ENCODE data around the gene STXBP6.
A peak's percentile ranks its signal among the peaks of the same experiment; 100 is the strongest.

The STXBP6 gene

DNA sequence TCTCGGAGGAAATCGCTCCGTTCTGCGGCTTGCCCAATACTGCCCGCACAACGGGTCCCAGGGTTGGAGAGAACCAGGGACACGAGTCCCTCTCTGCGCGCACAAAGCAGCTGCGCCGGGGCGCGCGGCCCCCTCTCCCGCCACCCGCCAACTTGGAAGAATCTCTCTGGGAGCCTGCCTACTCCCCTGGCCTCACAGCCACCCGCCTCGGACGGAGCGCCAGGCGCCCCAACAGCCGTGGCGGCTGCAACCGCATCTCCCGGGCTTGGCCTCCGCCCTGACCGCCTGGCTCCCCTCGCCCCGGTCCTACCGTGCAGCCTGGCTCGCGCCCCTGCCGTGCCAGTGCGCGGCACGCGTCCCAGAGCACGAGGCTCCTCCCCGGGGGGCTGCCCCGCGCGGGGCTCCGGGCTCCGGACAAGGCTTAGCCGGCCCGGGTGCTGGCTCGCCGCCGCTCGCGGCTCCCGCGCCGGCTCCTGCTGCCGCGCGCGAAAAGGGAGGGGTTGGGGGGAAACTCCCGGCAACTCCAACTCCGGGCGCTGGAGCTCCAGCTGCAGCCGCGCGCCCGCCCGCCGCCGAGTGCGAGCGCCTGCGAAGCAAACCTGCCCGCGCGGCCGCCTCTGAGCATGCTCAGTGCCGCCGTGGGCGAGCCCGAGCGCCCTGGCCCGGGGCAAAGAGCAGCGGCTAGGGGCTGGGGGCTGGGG lies at the start of gene STXBP6:
STXBP6 (minus strand) TSS at position 580 of the 701 bp plus-strand sequence. CDS start 75,329 bp downstream, outside the sequence.
- DNase-seq = peak; percentile 46

DNA sequence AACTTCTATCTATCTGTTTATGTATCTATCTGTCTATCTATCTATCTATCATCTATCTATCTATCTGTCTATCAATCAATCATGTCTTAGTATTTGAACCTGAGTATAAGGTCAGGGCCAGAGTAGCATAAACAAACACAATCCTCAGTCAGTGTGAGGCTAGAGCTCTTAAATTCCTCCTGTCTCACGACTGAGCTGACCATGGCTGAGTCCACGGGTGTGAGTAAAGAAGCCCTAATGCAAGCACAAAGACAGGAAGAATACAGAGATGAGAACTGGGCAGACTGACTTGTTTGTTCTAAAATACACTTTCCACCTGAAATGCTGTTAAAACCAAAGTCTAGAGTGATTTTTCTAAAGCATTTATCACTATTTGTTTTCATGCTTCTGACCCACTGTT lies 47.2 kb upstream of the STXBP6 start:
- no peak for DNase-seq

DNA sequence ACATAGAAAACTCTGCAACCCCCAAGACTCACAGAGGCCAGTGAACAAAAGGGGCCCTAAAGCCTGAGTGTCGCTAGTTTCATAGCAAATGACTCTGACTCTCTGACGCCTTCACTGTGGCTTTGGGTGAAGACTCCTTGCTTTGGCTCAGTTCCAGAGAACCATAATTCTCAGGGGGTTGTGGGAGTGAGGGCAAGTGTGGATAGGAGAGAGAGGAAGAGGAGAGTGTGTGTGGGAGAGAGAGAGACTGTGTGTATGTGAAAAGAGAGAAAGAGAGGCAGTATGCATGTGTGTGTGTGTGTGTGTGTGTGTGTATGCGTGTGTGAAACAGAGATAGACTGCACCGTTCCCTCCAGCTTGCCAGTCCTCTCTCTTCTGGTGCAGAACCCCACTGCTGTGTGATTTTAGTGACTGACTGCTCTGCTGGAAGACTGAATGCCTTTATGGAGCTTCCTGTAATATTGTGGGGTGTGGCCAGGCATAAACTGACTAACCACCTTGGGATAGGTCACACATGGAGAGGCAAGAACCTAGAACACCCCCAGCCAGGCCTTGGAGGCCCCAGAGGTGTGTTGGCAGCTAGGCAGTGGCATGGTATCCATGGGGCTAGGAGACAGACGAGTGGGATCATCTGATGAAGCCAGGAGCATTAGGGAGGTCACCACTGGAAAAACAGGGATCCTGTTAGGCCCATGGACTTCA lies 45.9 kb upstream of the STXBP6 start:
- no peak for DNase-seq

DNA sequence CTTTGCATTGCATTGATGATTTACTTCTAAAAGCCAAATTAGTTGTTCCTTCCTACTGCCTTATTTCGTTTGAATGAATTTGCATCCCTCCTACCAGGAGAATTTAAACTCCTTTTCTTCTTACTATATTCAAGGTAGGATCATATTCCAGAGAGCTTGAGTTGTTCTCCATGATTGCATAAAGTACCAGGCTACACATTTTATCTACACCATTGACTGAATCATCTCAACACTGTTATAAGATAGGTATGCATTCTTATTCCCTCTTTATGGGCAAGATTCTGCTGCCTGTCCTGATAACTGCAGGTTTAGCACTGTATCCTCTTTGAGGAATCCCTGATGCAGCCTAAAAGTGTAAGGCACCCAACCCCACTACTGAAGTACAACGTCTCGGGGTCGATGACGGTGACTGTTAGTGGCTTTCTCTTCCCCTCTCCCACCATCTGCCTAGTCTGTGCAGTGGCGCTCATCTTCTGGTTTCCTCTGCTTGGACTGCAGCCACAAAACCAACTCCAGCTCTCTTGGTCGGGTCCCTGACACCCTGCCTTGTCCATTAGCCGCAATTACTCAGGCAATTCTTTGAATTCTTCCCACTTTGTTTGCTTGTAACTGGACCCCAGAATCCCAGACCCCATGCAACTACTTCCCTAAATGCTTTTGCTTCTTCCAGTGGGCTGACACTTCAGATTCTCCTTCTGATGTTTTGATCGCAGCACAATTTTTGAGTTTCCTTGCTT lies 44.4 kb upstream of the STXBP6 start:
- no peak for DNase-seq

DNA sequence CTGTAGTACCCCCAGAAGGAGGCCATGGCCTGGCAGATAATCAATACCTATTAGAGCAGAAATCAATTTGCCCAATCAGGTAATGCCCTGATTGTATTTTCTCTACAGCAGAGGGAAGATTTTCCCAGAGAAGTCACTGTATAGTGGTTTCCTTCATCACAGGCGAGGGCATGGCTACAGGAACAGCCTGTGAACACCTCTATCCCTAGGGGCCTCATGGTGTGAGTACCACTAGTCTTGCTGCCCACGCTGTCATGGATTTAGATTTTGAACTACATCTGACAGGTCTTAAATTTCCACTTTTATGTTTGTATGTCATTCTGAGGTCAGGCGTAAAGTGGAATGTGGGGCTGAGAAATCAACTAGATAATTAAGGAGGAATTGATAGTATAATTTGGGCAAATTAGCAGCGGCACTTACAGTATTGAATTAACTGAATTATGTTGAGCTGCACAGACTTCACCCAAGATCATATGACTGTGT lies 42.4 kb upstream of the STXBP6 start:
- no peak for DNase-seq

DNA sequence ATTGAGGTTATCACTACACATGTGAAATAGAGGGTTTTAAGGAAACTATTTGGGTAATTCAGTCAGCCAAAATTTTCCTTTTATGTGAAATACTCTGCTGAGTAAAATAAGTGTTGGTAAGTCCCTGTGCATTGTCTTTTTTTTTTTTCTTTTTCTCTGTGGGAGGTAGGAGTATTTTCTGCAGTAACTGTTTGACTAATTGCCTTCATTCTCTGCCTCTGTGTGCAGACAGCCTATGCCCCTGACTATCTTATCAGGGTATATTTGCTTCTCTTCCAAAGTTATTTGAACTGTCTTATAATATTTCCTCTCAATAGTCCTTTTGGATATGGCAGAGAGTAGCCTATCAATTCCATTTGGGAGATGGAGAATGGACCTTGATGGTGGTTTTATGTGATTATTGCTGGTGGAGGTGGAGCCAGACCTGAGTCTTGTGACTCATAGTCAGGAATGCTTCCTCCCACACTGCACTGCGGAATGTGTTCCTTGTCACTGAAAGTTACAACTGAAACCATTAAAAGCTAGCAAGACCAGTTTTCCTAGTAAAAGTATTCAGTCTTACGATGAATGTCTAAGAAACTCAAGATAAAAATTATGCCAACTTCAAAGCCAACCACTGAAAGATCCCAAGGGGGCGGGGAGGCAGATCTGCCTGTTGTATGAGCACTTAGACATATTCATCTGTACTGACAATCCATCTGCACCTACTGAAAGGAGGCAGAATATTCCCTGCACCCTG lies 40.9 kb upstream of the STXBP6 start:
- no peak for DNase-seq

DNA sequence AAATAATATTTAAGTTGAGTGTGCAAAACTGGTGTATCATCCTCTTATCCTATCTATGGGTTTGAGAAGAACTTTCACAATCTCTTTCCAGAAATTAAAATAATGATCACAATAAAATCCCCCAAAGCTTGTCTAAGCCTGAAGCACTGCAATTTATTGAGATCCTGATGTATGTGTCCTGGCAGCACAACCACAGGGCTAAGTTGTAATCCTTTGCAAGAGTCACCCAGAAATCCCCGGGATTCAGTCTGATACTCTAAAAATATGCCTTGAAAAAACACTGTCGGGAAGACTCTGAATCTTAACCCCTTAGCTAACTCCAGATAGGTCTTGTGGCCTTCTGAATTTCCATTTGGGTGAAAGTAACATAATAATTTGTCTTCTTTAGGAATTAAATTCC lies 40.3 kb upstream of the STXBP6 start:
- DNase-seq = no peak

DNA sequence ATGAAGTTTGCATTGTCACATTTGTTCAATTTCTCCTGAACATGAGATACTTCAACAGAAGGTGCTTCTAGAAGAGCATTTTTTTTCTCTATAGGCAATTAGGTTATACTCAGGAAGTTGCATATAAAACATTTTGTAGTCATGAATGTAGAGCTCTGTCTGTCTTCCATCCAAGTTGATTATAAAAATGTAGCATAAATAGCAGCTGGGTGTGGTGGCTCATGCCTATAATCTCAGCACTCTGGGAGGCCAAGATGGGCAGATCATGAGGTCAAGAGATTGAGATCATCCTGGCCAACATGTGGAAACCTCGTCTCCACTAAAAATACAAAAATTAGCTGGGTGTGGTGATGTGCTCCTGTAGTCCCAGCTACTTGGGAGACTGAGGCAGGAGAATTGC lies 39.5 kb upstream of the STXBP6 start:
- DNase-seq = no peak

DNA sequence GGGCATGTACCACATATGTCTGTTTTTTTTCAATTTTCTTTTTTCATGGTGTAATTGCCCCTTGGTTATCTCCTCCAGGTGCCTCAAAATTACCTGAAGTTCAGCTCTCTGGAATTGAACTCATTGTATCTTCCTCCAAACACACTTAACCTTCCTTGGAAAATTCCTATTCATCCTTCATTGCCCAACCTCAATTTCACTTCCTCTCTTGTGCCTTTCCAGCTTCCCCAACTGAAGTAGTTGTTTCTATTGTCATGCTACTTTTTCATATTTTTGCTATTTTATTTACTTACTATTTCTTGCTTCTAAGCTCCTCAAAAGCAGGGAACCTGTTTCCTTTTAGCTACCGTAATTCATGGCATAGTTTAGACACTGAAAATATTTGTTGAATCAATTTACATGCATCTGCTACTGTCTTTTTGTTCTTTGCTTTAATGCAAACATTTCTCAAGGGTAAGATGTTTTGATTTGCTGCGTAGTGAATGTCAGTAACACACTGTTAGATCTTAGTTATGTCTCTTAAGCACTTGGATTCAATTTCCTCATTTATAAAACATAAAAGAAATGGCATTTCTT lies 37.0 kb upstream of the STXBP6 start:
- DNase-seq = no peak

DNA sequence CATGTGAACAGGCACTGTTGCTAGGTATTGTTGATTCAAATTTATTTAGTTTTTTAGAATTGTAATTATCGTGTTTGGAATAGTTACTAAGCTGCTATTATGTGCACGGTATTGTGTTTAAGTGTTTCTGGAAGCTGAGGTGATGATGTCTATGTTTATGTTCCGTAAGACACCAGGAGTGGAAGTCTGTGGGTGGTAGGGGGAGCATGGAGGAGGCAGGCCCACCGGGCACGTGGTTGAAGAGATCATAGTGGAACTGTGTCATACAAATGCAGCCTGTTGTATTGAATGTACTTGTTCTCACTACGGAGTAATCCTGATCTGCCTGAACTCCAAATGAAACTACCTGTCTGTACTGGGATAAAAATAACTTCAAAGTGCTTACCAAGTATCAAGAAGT lies 36.1 kb upstream of the STXBP6 start:
- DNase-seq = no peak

DNA sequence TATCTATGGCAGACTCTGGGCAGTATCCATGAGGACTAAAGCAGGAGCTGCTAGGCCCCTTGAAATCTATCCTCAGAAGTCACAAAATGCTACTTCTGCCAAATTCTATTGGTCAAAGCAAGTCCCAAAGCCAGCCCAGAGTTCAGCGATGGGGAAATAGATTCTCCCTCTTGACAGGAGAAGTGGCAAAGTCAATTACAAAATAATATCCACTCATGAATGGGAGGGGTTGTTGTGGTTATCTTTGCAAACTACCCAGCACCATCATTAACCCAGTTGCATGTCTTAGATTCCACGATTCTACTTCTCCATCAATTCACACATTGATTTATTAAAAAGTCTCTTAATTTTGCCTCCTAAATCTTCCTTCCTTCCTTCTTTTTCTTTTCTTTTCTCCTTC lies 30.7 kb upstream of the STXBP6 start:
- no peak for DNase-seq

DNA sequence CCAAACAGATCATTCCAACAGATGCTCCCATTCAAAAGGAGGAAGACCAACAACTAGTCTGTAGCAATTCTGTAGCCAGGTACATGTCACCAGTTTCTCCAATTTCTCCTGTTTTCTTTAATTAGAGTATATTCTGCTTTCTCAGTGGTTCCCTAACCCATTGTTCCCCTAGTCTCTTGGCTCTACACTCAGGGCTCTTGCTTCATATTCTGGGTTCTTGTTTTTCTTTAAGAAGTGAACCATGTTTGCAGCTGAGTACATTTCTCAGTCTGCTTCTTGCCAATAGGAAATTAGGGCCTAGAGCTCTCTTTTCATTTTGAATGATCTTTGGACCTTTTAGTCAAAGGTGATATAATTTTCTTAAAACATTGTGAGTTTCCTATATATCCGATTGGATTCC lies 29.4 kb upstream of the STXBP6 start:
- DNase-seq = no peak

DNA sequence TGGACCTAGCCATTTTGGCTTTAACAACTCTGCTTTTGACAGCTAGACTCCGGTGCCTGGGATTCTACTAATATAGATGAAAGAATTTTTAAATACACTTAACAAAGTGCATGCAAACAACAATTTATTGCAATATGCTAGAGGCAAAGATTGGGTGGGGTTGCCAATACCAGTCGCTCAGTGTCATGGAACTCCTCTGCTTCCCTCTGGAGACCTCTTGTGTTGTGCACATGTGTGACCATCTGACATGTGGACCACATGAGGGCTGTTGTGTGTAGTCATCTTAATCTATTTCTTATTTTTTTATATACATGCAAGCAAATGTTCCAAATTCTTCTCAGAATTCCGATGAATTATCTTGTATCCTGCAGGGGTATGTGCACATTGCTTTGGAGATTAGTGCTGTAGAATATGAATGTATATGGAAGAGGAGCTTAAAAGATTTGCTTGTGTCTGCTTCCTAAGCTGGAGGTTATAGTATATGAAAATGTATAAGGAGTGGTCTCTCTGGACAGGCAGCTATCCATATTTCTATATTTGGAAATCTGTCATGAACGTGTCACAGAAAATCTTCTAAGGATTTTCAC lies 24.2 kb upstream of the STXBP6 start:
- DNase-seq = no peak

DNA sequence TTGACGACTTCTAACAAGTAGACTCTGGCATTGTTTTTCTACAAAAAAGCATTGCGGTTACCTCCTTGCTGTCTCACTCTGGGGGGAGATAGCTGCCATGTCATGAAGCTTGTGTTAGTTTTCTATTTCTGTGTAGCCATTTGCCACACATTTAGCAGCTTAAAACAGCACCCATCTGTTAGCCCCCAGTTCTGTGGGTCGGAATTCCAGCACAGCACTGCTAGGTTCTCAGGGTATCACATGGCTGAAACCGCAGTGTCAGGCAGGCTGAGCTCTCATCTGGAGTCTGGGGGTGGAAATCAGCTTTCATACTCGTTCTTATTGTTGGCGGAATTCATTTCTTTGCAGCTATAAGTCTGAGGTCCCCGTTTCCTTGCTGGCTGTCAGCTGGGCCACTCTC lies 19.9 kb upstream of the STXBP6 start:
- no peak for DNase-seq

DNA sequence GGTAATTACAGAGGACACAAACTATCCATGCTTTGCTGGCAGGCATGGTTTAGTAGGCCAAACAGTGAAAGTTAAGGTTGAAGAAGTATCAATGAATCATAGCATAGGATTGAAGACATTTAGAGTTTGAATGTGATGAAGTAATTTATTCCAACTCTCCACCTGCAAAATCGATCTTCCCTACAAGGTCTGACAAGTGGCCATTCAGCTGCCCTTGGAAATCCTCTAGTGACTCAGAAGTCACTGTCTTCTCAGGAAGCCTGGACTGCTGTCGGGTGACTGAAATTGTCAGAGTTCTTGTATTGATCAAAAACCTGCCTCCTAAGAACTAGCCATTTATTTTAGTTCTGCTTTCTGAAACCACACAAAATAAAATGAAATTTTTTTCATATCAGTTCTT lies 17.7 kb upstream of the STXBP6 start:
- DNase-seq = no peak

DNA sequence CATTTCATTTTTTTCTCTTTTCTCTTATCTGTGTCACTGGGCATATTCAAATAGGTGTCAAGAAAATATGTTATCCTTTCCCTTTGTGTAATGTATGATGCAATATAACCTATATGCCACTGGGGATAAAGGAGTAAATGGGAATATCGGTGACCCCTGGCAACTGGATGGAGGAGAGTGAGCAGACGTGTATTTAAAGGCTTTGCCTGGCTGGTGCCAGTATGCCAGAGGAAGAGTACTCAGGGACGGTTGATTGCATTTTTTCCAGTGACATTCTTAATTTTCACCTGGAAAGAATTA lies 12.0 kb upstream of the STXBP6 start:
- DNase-seq = no peak

DNA sequence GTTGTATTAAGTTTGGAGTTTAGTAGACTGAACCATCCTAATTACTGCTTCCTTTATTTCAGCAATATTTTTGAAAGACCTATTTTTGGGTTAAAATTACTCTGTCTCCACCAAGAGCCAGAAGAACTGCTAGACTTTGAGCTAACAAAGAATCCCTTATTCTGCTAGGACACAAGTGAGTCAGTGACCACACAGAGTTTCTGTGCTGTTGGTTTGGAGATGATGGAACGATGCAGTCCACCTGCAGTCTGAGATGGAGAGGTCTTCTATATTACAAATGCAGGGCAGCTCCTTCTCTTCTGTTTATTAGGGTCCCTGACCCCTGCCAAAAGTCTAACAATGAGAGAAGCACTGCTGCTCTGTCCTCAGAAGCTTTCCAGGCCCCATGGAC lies 6.7 kb upstream of the STXBP6 start:
- DNase-seq = no peak

DNA sequence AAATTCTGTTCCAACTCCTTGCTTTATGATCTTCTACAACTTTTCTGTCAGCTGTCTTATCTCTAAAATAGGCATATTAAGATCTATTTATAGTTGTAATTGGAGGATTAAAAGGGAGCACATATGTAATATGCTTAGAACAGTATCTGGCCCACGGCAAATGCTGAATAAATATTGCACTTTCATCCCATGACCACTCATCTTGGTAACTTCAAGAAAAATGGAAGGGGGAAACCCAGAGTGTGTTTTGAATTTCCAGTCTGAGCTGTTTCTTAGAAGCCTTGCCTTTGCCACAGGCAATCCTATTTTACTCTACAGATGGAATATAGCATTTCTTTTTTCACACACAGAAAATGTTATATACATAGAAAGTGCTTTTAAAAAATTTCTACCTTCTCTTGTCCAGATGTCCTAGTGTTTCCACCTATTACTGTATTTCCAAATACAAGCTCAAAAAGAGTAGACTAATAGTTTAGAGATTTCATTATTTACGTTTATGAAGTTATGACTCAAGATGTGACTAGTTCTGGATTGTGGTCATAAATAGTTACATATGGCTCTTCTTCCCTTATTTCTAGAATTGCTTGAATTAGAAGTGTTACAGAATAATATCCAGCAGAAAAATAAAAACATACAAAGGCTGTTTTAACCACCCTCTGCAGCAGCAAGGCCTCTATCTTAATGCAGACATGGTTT lies 6.2 kb upstream of the STXBP6 start:
- no peak for DNase-seq

DNA sequence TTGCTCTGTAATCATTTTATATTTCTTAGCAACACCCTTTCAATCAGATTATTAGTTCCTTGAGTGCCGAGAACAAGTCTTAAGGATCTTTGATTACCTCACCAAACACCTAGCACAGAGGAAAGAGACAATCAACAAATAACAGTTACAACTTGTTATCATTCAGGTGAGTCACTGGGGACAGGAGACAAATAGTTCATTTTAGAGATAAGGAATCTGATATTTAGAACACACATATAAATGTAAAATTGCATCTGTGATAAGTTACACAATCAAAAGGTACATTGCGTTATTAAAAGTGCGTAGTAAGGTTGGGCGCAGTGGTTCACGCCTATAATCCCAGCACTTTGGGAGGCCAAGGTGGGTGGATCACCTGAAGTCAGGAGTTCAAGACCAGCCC lies 5.1 kb upstream of the STXBP6 start:
- no peak for DNase-seq

DNA sequence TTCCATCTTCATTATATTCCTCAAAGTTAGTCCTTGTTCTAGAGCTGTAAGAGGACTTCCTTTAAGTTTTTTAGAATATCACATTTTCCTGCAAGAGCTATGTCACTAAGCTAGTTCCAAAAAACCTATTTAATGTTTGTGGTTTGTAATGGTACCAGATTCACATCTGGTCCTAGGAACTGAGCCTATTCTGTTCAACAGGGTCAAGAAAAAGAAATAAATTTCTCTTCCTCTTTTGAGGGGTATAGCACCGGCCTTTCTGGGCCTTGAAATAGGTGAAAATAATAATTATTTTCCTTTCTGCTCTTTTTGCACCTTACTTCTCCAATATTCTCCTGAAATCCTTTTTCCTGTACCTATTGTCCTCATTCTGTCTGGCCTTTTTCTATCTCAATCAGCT lies 3.6 kb upstream of the STXBP6 start:
- no peak for DNase-seq

DNA sequence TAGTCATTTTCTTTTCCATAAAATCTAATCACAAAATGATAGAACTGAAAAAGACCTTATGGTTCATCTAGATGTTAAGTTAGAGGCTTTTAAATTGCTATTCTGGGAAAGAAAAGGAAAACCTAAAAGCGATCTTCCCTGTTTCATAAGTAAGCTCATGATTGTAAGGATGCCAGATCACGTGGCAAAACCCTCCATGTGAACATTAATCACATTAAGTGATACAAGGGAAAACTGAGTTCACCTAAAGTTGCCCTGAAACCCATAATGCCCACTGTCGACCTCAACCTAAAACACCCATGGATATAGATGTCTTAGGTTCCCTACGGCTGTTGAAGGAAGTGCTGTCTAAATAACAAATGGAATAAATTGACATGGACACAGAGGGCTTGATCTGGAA lies 3.0 kb upstream of the STXBP6 start:
- no peak for DNase-seq

DNA sequence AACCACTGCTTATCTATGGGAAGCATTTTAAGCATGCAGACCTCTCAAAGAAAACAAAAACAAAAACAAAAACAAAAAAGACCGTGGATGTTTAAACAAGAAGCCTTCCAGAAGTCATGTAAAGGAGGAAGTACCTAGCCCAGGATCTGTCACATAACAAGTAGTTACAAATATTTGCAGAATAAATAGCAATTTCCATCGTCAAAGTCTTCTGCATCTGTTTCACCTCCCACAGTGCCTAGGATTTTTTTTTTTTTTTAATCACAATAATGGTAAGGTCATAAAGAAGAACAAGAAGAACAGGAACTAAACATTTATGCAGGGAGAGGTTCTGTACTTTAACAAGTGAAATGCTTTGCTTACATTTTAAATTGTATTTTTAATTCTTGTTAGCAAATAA lies 2.4 kb upstream of the STXBP6 start:
- DNase-seq = no peak

Measured in stimulated activated CD4-positive, alpha-beta T cell treated with anti-CD3 and anti-CD28 coated beads, Interleukin-15, amount 100 ng/mL, for 24 hours (primary cell).